ENCODE results near the gene CCNB2.
"Not testable (repeated sequence)": the region's sequence is repeated elsewhere in the genome, so short reads cannot be mapped to it uniquely, and the experiment has no call there.

CCNB2 gene

DNA sequence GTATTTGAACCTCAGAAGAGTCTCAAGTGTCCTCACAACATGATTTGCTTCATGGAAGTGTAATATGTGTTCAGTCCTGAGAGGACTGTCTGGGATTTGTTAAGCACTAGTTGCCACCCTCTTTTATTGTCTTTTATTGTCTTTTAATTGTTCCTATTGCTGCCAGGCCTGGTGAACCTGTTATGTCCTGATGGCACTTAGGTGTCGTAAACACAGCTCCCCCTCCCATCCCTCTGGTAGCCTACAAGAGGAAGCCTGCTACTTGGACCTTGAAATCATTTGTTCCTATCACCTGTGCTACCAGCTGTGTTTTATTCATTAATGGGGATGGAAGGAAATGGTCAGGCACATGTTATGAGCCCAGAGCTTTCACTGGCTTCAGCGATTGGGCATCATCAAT lies 19.3 kb downstream of the CCNB2 start (continued):
- TF ChIP-seq ZNF133 (tag by site-specific recombination; IDR thresholded peaks at IDR 0.05) (no peak), GLIS2 (tag by site-specific recombination; IDR thresholded peaks at IDR 0.05) (no peak), ZNF211 (tag by site-specific recombination; IDR thresholded peaks at IDR 0.05; ENCODE audit: low read depth) (no peak), ZNF677 (tag by site-specific recombination; IDR thresholded peaks at IDR 0.05) (no peak), HOXC10 (CRISPR knock-in tag; IDR thresholded peaks at IDR 0.05) (no peak), ZNF416 (tag by site-specific recombination; IDR thresholded peaks at IDR 0.05) (no peak)

DNA sequence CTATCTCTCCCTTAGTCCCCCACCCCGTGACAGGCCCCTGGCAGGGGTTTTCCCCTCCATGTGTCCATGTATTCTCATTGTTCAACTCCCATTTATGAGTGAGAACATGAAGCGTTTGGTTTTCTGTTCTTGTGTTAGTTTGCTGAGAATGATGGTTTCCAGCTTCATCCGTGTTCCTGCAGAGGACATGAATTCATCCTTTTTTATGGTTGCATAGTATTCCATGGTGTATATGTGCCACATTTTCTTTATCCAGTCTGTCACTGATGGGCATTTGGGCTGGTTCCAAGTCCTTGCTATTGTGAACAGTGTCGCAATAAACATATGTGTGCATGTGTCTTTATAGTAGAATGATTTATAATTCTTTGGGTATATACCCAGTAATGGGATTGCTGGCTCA lies 20.7 kb downstream of the CCNB2 start:
- H3K27ac ChIP-seq (ENCODE audit: extremely low read depth, low read depth, low read length); H3K4me3 ChIP-seq (ENCODE audit: low read depth, low read length); H3K9me3 ChIP-seq (ENCODE audit: control insufficient read depth, insufficient read depth, low read depth, low read length); CTCF ChIA-PET; H3K4me1 ChIP-seq (ENCODE audit: control insufficient read depth, insufficient read depth, low read length); POLR2A ChIA-PET: not testable (repeated sequence)
- H3K36me3 ChIP-seq (ENCODE audit: control insufficient read depth in 2 of 2, insufficient read depth in 1 of 2, low read length in 2 of 2) = peaks cover 9 to 70% of the 10 kb centered on the region in 2 experiments; a peak in 2 of 3 replicates
- peak; percentile 27; the same call in 1 of the 2 replicates for TF ChIP-seq ZNF580 (tag by site-specific recombination; IDR thresholded peaks at IDR 0.05)
- TF ChIP-seq ZNF146 (tag by site-specific recombination; IDR thresholded peaks at IDR 0.05) = peak; percentile 91

- CTCF ChIA-PET = not testable (repeated sequence)
These were observed 22.3 kb downstream of the CCNB2 start for GRCh38 chr15:59127255-59127654.

DNA sequence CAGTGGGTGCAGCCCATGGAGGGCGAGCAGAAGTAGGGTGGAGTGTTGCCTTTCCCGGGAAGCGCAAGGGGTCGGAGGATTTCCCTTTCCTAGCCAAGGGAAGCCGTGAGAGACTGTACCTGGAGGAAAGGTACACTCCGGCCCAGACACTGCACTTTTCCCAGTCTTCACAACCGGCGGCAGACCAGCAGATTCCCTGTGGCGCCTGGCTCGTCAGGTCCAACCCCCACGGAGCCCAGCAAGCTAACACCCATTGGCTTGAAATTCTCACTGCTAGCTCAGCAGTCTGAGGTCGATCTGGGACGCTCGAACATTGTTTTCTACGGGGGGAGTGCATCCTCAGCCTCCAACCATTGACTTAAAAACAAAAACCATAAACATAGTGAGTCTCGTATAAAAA lies 26.5 kb downstream of the CCNB2 start:
- Histone ChIP-seq H3K36me3 (ENCODE audit: control insufficient read depth in 2 of 2, insufficient read depth in 1 of 2, low read length in 2 of 2) (peaks cover 4 to 80% of the 10 kb centered on the region in 2 experiments; a peak in 2 of 3 replicates), H3K27ac (ENCODE audit: extremely low read depth, low read depth, low read length) (no peak overlapping the region), H3K4me1 (ENCODE audit: control insufficient read depth, insufficient read depth, low read length) (no peaks in the 10 kb centered on the region), H3K9me3 (ENCODE audit: control insufficient read depth, insufficient read depth, low read depth, low read length) (no peaks in the 10 kb centered on the region), H3K4me3 (ENCODE audit: low read depth, low read length) (no peak overlapping the region)
- CTCF ChIA-PET = no interaction called here
- POLR2A ChIA-PET = no interaction called here
- TF ChIP-seq ZNF248 (tag by site-specific recombination; IDR thresholded peaks at IDR 0.05) = no peak
- TF ChIP-seq GFI1B (tag by site-specific recombination; IDR thresholded peaks at IDR 0.05) = no peak
- TF ChIP-seq ZBTB10 (tag by site-specific recombination; IDR thresholded peaks at IDR 0.05) = no peak
- TF ChIP-seq ZNF521 (tag by site-specific recombination; IDR thresholded peaks at IDR 0.05) = no peak
- TF ChIP-seq ZFP37 (tag by site-specific recombination; IDR thresholded peaks at IDR 0.05) = no peak
- no peak for TF ChIP-seq ZNF324 (tag by site-specific recombination; IDR thresholded peaks at IDR 0.05)
- no peak for TF ChIP-seq ZSCAN30 (tag by site-specific recombination; IDR thresholded peaks at IDR 0.05)
- TF ChIP-seq, protein P1, sequence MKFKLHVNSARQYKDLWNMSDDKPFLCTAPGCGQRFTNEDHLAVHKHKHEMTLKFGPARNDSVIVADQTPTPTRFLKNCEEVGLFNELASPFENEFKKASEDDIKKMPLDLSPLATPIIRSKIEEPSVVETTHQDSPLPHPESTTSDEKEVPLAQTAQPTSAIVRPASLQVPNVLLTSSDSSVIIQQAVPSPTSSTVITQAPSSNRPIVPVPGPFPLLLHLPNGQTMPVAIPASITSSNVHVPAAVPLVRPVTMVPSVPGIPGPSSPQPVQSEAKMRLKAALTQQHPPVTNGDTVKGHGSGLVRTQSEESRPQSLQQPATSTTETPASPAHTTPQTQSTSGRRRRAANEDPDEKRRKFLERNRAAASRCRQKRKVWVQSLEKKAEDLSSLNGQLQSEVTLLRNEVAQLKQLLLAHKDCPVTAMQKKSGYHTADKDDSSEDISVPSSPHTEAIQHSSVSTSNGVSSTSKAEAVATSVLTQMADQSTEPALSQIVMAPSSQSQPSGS (tag by site-specific recombination; IDR thresholded peaks at IDR 0.05; ENCODE audit: low read depth) = no peak
- TF ChIP-seq ZNF157 (tag by site-specific recombination; IDR thresholded peaks at IDR 0.05) = no peak
- TF ChIP-seq ZNF645 (tag by site-specific recombination; IDR thresholded peaks at IDR 0.05) = no peak
- no peak for TF ChIP-seq ZNF221 (tag by site-specific recombination; IDR thresholded peaks at IDR 0.05; ENCODE audit: borderline replicate concordance)
- no peak for TF ChIP-seq KLF10 (tag by site-specific recombination; IDR thresholded peaks at IDR 0.05)
- TF ChIP-seq GLIS1 (tag by site-specific recombination; IDR thresholded peaks at IDR 0.05) = no peak
- TF ChIP-seq, protein P2, sequence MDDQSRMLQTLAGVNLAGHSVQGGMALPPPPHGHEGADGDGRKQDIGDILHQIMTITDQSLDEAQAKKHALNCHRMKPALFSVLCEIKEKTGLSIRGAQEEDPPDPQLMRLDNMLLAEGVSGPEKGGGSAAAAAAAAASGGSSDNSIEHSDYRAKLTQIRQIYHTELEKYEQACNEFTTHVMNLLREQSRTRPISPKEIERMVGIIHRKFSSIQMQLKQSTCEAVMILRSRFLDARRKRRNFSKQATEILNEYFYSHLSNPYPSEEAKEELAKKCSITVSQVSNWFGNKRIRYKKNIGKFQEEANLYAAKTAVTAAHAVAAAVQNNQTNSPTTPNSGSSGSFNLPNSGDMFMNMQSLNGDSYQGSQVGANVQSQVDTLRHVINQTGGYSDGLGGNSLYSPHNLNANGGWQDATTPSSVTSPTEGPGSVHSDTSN (CRISPR knock-in tag; IDR thresholded peaks at IDR 0.05) = no peak
- TF ChIP-seq GLI2 (tag by site-specific recombination; IDR thresholded peaks at IDR 0.05; ENCODE audit: borderline replicate concordance, low read depth) = no peak
- no peak for TF ChIP-seq FEZF1 (tag by site-specific recombination; IDR thresholded peaks at IDR 0.05)
- TF ChIP-seq ZNF654 (tag by site-specific recombination; IDR thresholded peaks at IDR 0.05; ENCODE audit: low read depth) = no peak
- no peak for TF ChIP-seq YY2 (tag by site-specific recombination; IDR thresholded peaks at IDR 0.05)

More at GRCh38 chr15:59127255-59127654, 22.3 kb downstream of the CCNB2 start:
- peaks cover 4 to 78% of the 10 kb centered on the region in 2 experiments; a peak in 2 of 3 replicates for H3K36me3 ChIP-seq (ENCODE audit: control insufficient read depth in 2 of 2, insufficient read depth in 1 of 2, low read length in 2 of 2)
- H3K4me1 ChIP-seq (ENCODE audit: control insufficient read depth, insufficient read depth, low read length); H3K4me3 ChIP-seq (ENCODE audit: low read depth, low read length); H3K27ac ChIP-seq (ENCODE audit: extremely low read depth, low read depth, low read length); H3K9me3 ChIP-seq (ENCODE audit: control insufficient read depth, insufficient read depth, low read depth, low read length); POLR2A ChIA-PET: not testable (repeated sequence)
